SU-DHL-6 (cell line): Measurements from ENCODE around the gene CTNS.

Experiments
- H2AFZ ChIP-seq: fragments of 200-600 bp; sonication (generic); 2 replicates; pipeline ENCODE4 v1.6.1; 2014; ENCODE audit warnings: low read depth, mild to moderate bottlenecking, moderate library complexity, mixed read lengths, antibody characterized with exemption, low read length; ENCODE audit not compliant: severe bottlenecking
- H3F3A ChIP-seq: fragments of 200-600 bp; shearing (Covaris generic); 2 replicates; pipeline ENCODE4 v1.6.0; 2016; ENCODE audit warnings: antibody characterized with exemption, mild to moderate bottlenecking; ENCODE audit not compliant: insufficient read depth
- H3K27ac ChIP-seq: fragments of 200-600 bp; sonication (generic); 2 replicates; pipeline ENCODE4 v1.5.1; 2016; ENCODE audit warnings: low read depth, mild to moderate bottlenecking, low read length, moderate library complexity, mixed read lengths
- H3K27me3 ChIP-seq: fragments of 200-600 bp; sonication (generic), shearing (Covaris generic); 2 replicates; pipeline ENCODE4 v1.6.0; 2014; ENCODE audit warnings: mild to moderate bottlenecking, low read length
- H3K36me3 ChIP-seq: fragments of 200-600 bp; sonication (generic); 2 replicates; pipeline ENCODE4 v1.6.1; 2014; ENCODE audit warnings: mild to moderate bottlenecking, low read length, mixed read lengths
- H3K4me2 ChIP-seq: fragments of 300-600, 200-600 bp; shearing (Covaris generic), sonication (generic); 2 replicates; pipeline ENCODE4 v1.6.0; 2014; ENCODE audit warnings: low read length, low read depth, mild to moderate bottlenecking; ENCODE audit not compliant: poor library complexity, severe bottlenecking
- H3K4me3 ChIP-seq: fragments of 200-600 bp; sonication (generic); 2 replicates; pipeline ENCODE4 v1.5.1; 2014; ENCODE audit warnings: antibody characterized with exemption, low read length, mild to moderate bottlenecking, mixed read lengths; ENCODE audit not compliant: insufficient read depth, poor library complexity, severe bottlenecking
- H3K79me2 ChIP-seq: fragments of 200-600 bp; sonication (generic); 2 replicates; pipeline ENCODE4 v1.6.1; 2014; ENCODE audit warnings: mild to moderate bottlenecking, low read length, moderate library complexity; ENCODE audit not compliant: insufficient read depth
- H3K9ac ChIP-seq: fragments of 200-600 bp; sonication (generic); 2 replicates; pipeline ENCODE4 v1.7.0; 2014; ENCODE audit warnings: mild to moderate bottlenecking, low read length
- H3K9me2 ChIP-seq: fragments of 200-600 bp; sonication (generic); replicated peaks from 2 replicates; pipeline ENCODE4 v1.6.1; 2014; ENCODE audit warnings: low read length; ENCODE audit not compliant: insufficient read depth
- H3K9me3 ChIP-seq: fragments of 200-600 bp; sonication (generic); 2 replicates; pipeline ENCODE4 v1.6.1; 2014; ENCODE audit warnings: low read length, mixed read lengths; ENCODE audit not compliant: insufficient read depth
- H4K20me1 ChIP-seq: fragments of 200-600 bp; sonication (generic); 2 replicates; pipeline ENCODE4 v1.6.1; 2014; ENCODE audit warnings: low read depth, mild to moderate bottlenecking, antibody characterized with exemption, low read length, moderate library complexity, mixed read lengths
- CTCF ChIP-seq: fragments of 200-600 bp; sonication (generic); IDR thresholded peaks from one replicate; pipeline ENCODE4 v1.5.1; 2017; ENCODE audit warnings: antibody characterized with exemption, mild to moderate bottlenecking, low read length, moderate library complexity; ENCODE audit not compliant: insufficient read depth, poor library complexity, severe bottlenecking
- EZH2phosphoT487 ChIP-seq: fragments of 200-600 bp; sonication (generic), shearing (Covaris generic); conservative IDR thresholded peaks from 2 replicates; pipeline ENCODE4 v1.6.1; 2018; ENCODE audit warnings: mild to moderate bottlenecking, antibody characterized with exemption, low read length, moderate library complexity, mixed read lengths

Gene CTNS

GRCh38 chr17:3695723-3696411 lies 59.3 kb downstream of the CTNS start, which contains the start of gene P2RX5:
P2RX5 (minus strand) TSS chr17:3696155; CDS start chr17:3696005, 150 bp downstream.
- Histone ChIP-seq H3K36me3 (no peaks in the 10 kb centered on the region), H3F3A (peaks cover 13% of the 10 kb centered on the region), H4K20me1 (no peaks in the 10 kb centered on the region), H2AFZ (peak within 1 kb of the TSS; percentile 58), H3K79me2 (peaks cover 32% of the 10 kb centered on the region), H3K27me3 (no peaks in the 10 kb centered on the region), H3K9me2 (no peaks in the 10 kb centered on the region), H3K4me2 (peak within 1 kb of the TSS; percentile 91), H3K9me3 (no peaks in the 10 kb centered on the region), H3K27ac (peak within 1 kb of the TSS; percentile 68), H3K4me3 (peak within 1 kb of the TSS; percentile 81), H3K9ac (peak within 1 kb of the TSS; percentile 73)
- TF ChIP-seq CTCF (no peak), EZH2phosphoT487 (no peak)

- Histone ChIP-seq H3K9me2 (no peaks in the 10 kb centered on the region), H3K4me2 (no peak overlapping the region), H3F3A (peaks cover 13% of the 10 kb centered on the region), H3K79me2 (peaks cover 32% of the 10 kb centered on the region), H3K9me3 (no peaks in the 10 kb centered on the region), H4K20me1 (no peaks in the 10 kb centered on the region), H2AFZ (no peak overlapping the region), H3K4me3 (no peak overlapping the region), H3K27me3 (no peaks in the 10 kb centered on the region), H3K27ac (no peak overlapping the region), H3K9ac (no peak overlapping the region), H3K36me3 (no peaks in the 10 kb centered on the region)
- TF ChIP-seq EZH2phosphoT487 (no peak), CTCF (no peak)
These were observed 60.5 kb downstream of the CTNS start for GRCh38 chr17:3697103-3697476.

- no peak for TF ChIP-seq CTCF
- TF ChIP-seq EZH2phosphoT487: no peak
- no peaks in the 10 kb centered on the region for H3K36me3 ChIP-seq
- H3K4me3 ChIP-seq: no peak overlapping the region
- H3K9ac ChIP-seq: no peak overlapping the region
- H3K27ac ChIP-seq: no peak overlapping the region
- H4K20me1 ChIP-seq: no peaks in the 10 kb centered on the region
- no peak overlapping the region for H3K4me2 ChIP-seq
- H3K9me2 ChIP-seq: no peaks in the 10 kb centered on the region
- H3K9me3 ChIP-seq: no peaks in the 10 kb centered on the region
- peaks cover 22% of the 10 kb centered on the region for H3K79me2 ChIP-seq
- no peaks in the 10 kb centered on the region for H3K27me3 ChIP-seq
- H2AFZ ChIP-seq: no peak overlapping the region
- peaks cover 8% of the 10 kb centered on the region; the same call in 1 of the 2 replicates for H3F3A ChIP-seq
These were observed 61.6 kb downstream of the CTNS start for GRCh38 chr17:3698139-3698538.
